ENCODE data around the gene CRTC2. TPM values are rescaled to one million over a fixed set of nuclear protein-coding genes. Genes with fewer than 3 reads are reported as not detected.

The CRTC2 gene
- total RNA-seq, 4 donors from 2014 or later = 12.5 to 20.4 (median 17.6) TPM

DNA sequence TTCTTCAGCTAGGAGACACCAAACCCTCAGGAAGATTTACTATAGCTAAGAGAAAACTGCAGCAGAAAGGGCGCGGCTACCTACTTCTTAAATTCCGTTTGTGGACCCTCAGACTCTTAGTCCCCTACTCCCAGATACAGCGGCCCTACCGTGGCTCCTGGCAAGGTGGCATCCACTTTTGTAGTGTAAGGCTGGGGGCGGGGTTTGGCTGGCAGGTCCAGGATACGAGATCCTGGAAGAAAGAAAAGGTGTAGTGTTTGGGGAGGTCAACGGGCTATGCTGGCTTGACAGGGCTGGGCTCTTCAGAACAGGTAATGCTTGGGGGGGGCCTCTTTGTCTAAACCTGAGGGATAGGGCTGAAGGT is 9.6 kb upstream of the CRTC2 start:
- peaks cover 22 to 45% (median 43%) of the 10 kb centered on the region in 4 donors for H3K4me1 ChIP-seq
- no peak for DNase-seq (ENCODE audit: extremely low spot score)
- H3K9me3 ChIP-seq = no peaks in the 10 kb centered on the region
- H3K27me3 ChIP-seq = no peaks in the 10 kb centered on the region
- H3K27ac ChIP-seq (replicated peaks in 1 of 4) = peak overlapping the region; percentile 89 to 92 (median 90)
- 0% methylated on average over 7 of the region's 8 CpGs for WGBS
- TF ChIP-seq POLR2AphosphoS5 (IDR thresholded peaks at IDR 0.05) = no peak
- no peak for TF ChIP-seq EP300 (IDR thresholded peaks at IDR 0.05)
- TF ChIP-seq, protein P1, sequence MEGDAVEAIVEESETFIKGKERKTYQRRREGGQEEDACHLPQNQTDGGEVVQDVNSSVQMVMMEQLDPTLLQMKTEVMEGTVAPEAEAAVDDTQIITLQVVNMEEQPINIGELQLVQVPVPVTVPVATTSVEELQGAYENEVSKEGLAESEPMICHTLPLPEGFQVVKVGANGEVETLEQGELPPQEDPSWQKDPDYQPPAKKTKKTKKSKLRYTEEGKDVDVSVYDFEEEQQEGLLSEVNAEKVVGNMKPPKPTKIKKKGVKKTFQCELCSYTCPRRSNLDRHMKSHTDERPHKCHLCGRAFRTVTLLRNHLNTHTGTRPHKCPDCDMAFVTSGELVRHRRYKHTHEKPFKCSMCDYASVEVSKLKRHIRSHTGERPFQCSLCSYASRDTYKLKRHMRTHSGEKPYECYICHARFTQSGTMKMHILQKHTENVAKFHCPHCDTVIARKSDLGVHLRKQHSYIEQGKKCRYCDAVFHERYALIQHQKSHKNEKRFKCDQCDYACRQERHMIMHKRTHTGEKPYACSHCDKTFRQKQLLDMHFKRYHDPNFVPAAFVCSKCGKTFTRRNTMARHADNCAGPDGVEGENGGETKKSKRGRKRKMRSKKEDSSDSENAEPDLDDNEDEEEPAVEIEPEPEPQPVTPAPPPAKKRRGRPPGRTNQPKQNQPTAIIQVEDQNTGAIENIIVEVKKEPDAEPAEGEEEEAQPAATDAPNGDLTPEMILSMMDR (IDR thresholded peaks at IDR 0.05) = no peak
- no peak for TF ChIP-seq POLR2A (IDR thresholded peaks at IDR 0.05; ENCODE audit: low read depth)
- peaks cover 0 to 3% (median 2%) of the 10 kb centered on the region in 4 donors for H3K36me3 ChIP-seq
- intact Hi-C loops (cut with DNase I) = no loop called here
- H3K4me3 ChIP-seq = peak overlapping the region; percentile 57 to 69 (median 66)

DNA sequence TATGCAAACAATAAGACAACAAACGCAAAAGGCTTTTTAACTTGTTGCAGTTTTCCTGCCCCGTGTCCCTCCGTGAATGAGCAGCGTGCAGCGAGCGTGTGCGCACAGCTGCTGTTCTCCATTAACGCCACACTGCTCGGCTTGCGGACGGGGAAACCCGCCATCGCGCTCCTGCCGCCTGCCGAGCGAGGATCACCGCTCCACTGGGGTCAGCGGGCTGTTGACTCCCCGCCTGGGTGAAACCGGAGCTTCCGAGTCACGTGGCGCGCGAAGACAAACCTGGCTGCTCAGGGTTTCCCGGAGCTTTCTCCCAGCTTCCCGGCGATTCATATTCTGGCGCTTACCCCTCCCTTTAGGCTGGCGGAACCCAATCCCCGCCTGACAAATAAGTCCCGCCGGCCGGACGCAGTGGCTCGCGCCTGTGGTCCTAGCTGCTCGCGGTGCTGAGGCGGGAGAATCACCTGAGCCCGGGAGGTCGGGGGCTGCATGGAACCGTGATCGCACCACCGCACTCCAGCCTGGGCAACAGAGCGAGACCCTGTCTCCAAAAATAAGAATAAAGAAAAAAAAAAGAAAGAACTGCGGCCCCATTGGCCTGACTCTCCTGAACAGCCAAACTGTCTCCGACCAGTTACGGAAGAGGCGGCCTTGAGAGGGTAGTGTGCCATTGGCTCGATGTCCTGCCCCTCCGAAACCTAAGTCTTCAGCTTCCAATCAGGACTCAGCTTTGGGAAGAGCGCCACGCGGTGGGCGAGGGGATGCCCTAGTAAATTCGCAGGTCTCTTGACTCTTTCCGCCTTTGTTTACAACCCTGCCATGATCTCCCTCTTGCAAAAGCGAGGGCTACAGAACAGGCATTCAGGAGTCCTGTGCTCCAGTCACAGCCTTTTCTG is 8.9 kb upstream of the CRTC2 start, which contains the start of gene CREB3L4:
Gene CREB3L4, plus strand, starts transcription at position 796 of the 893 bp plus-strand sequence. CDS start 624 bp downstream, outside the sequence.
- peak; percentile 98 for DNase-seq (ENCODE audit: extremely low spot score)
- 0% methylated on average over 34 of the region's 60 CpGs for WGBS
- intact Hi-C loops (cut with DNase I) = no loop called here

DNA sequence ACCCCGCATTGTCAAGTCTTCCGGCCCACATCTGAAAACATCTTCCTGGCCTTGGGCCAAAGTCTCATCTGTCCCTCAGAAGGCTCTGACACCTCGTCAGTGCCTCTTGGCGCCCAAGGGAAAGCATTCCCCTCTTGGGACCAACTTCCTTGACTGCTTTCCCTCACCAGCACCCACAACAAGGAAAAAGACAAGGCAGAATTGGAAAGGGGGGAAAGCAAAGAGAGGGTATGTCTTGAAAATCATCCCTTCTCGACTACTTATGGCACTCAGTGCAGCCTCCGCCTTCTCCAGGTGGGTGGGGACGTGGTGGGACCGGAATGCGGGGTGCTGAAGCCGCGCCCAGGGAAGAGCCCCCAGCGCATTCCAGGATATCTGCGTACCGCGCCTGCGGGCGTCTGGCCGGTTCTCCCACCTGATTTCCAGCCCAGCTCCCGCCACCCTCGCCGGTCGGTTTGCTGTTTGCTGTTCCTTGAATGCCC is 5.5 kb upstream of the CRTC2 start:
- intact Hi-C loops (cut with DNase I) = no loop called here
- no peak for DNase-seq (ENCODE audit: extremely low spot score)
- Histone ChIP-seq H3K27ac (replicated peaks in 1 of 4) (peak overlapping the region; percentile 94 to 96 (median 95)), H3K9me3 (no peaks in the 10 kb centered on the region), H3K4me3 (peak overlapping the region; percentile 68 to 92 (median 74)), H3K27me3 (no peaks in the 10 kb centered on the region), H3K4me1 (peaks cover 54 to 78% (median 72%) of the 10 kb centered on the region in 4 donors), H3K36me3 (peaks cover 0 to 21% (median 19%) of the 10 kb centered on the region in 4 donors)
- peak; percentile 19 for TF ChIP-seq POLR2A (IDR thresholded peaks at IDR 0.05; ENCODE audit: low read depth)
- TF ChIP-seq POLR2AphosphoS5 (IDR thresholded peaks at IDR 0.05) = no peak
- TF ChIP-seq, protein P1 (IDR thresholded peaks at IDR 0.05) = no peak
- TF ChIP-seq EP300 (IDR thresholded peaks at IDR 0.05) = no peak
- WGBS = 0% methylated on average over 16 of the region's 22 CpGs

More for the DNA sequence above, 8.9 kb upstream of the CRTC2 start, which contains the start of gene CREB3L4:
- Histone ChIP-seq H3K9me3 (no peaks in the 10 kb centered on the region), H3K4me1 (peaks cover 28 to 51% (median 48%) of the 10 kb centered on the region in 4 donors), H3K27ac (replicated peaks in 1 of 4) (peak within 1 kb of the TSS; percentile 89 to 92 (median 90)), H3K27me3 (no peaks in the 10 kb centered on the region), H3K4me3 (peak within 1 kb of the TSS; percentile 57 to 69 (median 66)), H3K36me3 (no peaks in the 10 kb centered on the region)
- peak; percentile 94 to 95 for TF ChIP-seq POLR2AphosphoS5 (IDR thresholded peaks at IDR 0.05)
- TF ChIP-seq EP300 (IDR thresholded peaks at IDR 0.05) = no peak
- TF ChIP-seq, protein P1 (IDR thresholded peaks at IDR 0.05) = peak; percentile 31 to 49 (median 37)

DNA sequence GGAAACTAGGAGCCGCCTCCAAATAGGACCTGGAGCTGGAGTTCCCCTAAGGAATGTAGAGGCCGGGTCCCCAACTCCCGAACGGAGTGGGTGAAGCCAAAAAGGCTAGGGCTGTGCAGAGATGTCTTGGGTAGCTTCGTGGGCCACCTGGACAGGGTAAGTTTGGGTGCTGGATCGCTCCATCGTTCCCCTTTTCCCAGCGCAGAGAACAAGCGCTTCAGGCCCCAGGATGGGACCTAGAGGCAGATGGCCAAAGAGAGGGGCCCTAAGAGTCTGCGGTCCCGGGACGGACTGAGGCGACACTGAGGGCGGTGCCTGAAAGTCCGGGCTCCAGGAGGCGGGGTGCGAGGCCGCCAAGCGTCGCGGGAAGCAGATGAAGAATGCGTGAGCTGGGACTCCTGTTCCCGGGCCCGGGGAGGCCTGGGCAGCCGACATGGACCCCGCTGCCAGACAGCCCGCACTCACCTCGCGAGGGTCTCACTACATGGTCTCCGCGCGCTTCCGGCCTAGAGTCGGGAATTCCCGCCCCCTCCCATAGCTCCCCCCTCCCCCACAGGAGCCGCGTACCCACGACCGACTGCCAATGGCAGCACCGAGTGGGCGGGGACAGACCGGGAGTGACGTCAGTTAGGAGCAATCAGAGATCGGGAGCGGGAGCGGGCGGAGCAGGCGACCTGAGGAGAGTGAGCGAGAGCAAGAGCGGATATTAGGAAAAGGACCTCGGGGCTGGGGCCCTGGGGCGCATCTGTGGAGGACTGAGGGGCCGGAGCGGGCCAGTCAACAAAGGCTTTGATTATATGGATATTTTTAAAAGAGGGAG is 4.8 kb upstream of the CRTC2 start, which contains the start of gene SLC39A1:
Gene SLC39A1, minus strand, starts transcription at position 508 of the 820 bp plus-strand sequence. CDS start 822 bp downstream, outside the sequence.
- Histone ChIP-seq H3K27ac (replicated peaks in 1 of 4) (peak within 1 kb of the TSS; percentile 94 to 96 (median 95)), H3K27me3 (no peaks in the 10 kb centered on the region), H3K9me3 (no peaks in the 10 kb centered on the region), H3K4me1 (peaks cover 50 to 74% (median 68%) of the 10 kb centered on the region in 4 donors), H3K4me3 (peak within 1 kb of the TSS; percentile 68 to 92 (median 74)), H3K36me3 (peaks cover 0 to 21% (median 19%) of the 10 kb centered on the region in 4 donors)
- DNase-seq (ENCODE audit: extremely low spot score) = peak; percentile 100
- intact Hi-C loops (cut with DNase I) = no loop called here
- TF ChIP-seq POLR2AphosphoS5 (IDR thresholded peaks at IDR 0.05) (peak; percentile 86 to 91), EP300 (IDR thresholded peaks at IDR 0.05) (no peak), POLR2A (IDR thresholded peaks at IDR 0.05; ENCODE audit: low read depth) (peak; percentile 72)
- TF ChIP-seq, protein P1 (IDR thresholded peaks at IDR 0.05) = no peak
- 2% methylated on average over 12 of the region's 54 CpGs for WGBS

All from esophagus muscularis mucosa (tissue), 4 donors.